CD14-positive monocyte (primary cell): ENCODE data around the gene SNRPE. TPM values are rescaled to one million over a fixed set of nuclear protein-coding genes. Genes with fewer than 3 reads are reported as not detected.

Experiments
- DNase-seq, 3 donors: peaks; one replicate each; pipeline ENCODE4 v3.0.0-alpha.2; 2011 to 2022
- H2AFZ ChIP-seq: 2 replicates; pipeline ENCODE4 v1.6.0; 2012; ENCODE audit warnings: mild to moderate bottlenecking, low read depth, low read length, inconsistent platforms; ENCODE audit not compliant: insufficient read depth, poor library complexity, severe bottlenecking
- H3K27ac ChIP-seq, 2 donors: 1 replicate in 1 of 2; 2 replicates in 1 of 2; pipeline ENCODE4 v1.5.1; 2012 to 2013; ENCODE audit warnings: low read length in 2 of 2, control low read depth in 1 of 2, inconsistent platforms in 1 of 2, low read depth in 1 of 2, mild to moderate bottlenecking in 1 of 2
- H3K27me3 ChIP-seq, 2 donors: one replicate each; pipeline versions ENCODE4 v1.6.0 to v1.6.1; 2011 to 2013; ENCODE audit warnings: low read length in 2 of 2; ENCODE audit not compliant: control insufficient read depth in 2 of 2, insufficient read depth in 2 of 2
- H3K36me3 ChIP-seq, 2 donors: replicated peaks in 1 of 2; 1 replicate in 1 of 2; 2 replicates in 1 of 2; pipeline versions ENCODE4 v1.5.1 to v1.6.1; 2012 to 2013; ENCODE audit warnings: low read length in 2 of 2, control low read depth in 1 of 2, inconsistent platforms in 1 of 2, mild to moderate bottlenecking in 1 of 2; ENCODE audit not compliant: insufficient read depth in 2 of 2, control insufficient read depth in 1 of 2
- H3K4me1 ChIP-seq, 2 donors: 1 replicate in 1 of 2; 2 replicates in 1 of 2; pipeline versions ENCODE4 v1.5.1 to v1.6.1; 2012 to 2013; ENCODE audit warnings: low read length in 2 of 2, control low read depth in 1 of 2, inconsistent platforms in 1 of 2, mild to moderate bottlenecking in 1 of 2, moderate library complexity in 1 of 2; ENCODE audit not compliant: insufficient read depth in 2 of 2, control insufficient read depth in 1 of 2
- H3K4me2 ChIP-seq: replicated peaks from 2 replicates; pipeline ENCODE3; 2012; ENCODE audit warnings: low read length, moderate library complexity, mild to moderate bottlenecking; ENCODE audit not compliant: poor library complexity, severe bottlenecking; ENCODE audit errors: extremely low read depth
- H3K4me3 ChIP-seq, 3 experiments: fragments of 200-600 bp in 1 of 3; sonication (generic) in 1 of 3; replicated peaks in 1 of 3; 1 replicate in 2 of 3; 2 replicates in 1 of 3; pipeline ENCODE4 v1.5.1; 2011 to 2013; ENCODE audit warnings: low read length in 3 of 3, mild to moderate bottlenecking in 3 of 3, control low read depth in 2 of 3, low read depth in 2 of 3, inconsistent platforms in 1 of 3, moderate library complexity in 1 of 3
- H3K79me2 ChIP-seq: 2 replicates; pipeline ENCODE4 v1.6.0; 2012; ENCODE audit warnings: mild to moderate bottlenecking, control low read depth, inconsistent platforms, low read length, moderate library complexity; ENCODE audit not compliant: insufficient read depth
- H3K9ac ChIP-seq: 2 replicates; pipeline ENCODE4 v1.6.0; 2017; ENCODE audit warnings: low read length, mild to moderate bottlenecking; ENCODE audit not compliant: insufficient read depth, poor library complexity, severe bottlenecking
- H3K9me3 ChIP-seq, 2 donors: replicated peaks in 1 of 2; 1 replicate in 1 of 2; 2 replicates in 1 of 2; pipeline versions ENCODE4 v1.5.1 to v1.6.1; 2012 to 2013; ENCODE audit warnings: low read length in 2 of 2, control low read depth in 1 of 2; ENCODE audit not compliant: control insufficient read depth in 1 of 2, insufficient read depth in 1 of 2
- H4K20me1 ChIP-seq: 2 replicates; pipeline ENCODE4 v1.6.0; 2012; ENCODE audit warnings: mild to moderate bottlenecking, low read length, control low read depth, moderate library complexity; ENCODE audit not compliant: insufficient read depth
- H3K27ac Mint-ChIP-seq, 7 donors: one replicate each; pipeline ENCODE4 v1.8.0; 2020; ENCODE audit warnings: mild to moderate bottlenecking in 7 of 7, mixed read lengths in 7 of 7, moderate library complexity in 6 of 7, inconsistent platforms in 2 of 7
- H3K27me3 Mint-ChIP-seq, 3 donors: one replicate each; pipeline ENCODE4 v1.8.0; 2021 to 2022; ENCODE audit warnings: low read depth in 3 of 3, mild to moderate bottlenecking in 3 of 3, mixed read lengths in 3 of 3, moderate library complexity in 3 of 3, inconsistent platforms in 1 of 3
- H3K36me3 Mint-ChIP-seq, 2 donors: one replicate each; pipeline ENCODE4 v1.8.0; 2020; ENCODE audit warnings: mixed read lengths in 2 of 2, inconsistent platforms in 1 of 2, mild to moderate bottlenecking in 1 of 2
- H3K4me1 Mint-ChIP-seq: one replicate; pipeline ENCODE4 v1.8.0; 2020; ENCODE audit warnings: mild to moderate bottlenecking, mixed read lengths
- H3K4me3 Mint-ChIP-seq, 2 donors: one replicate each; pipeline ENCODE4 v1.8.0; 2020; ENCODE audit warnings: mild to moderate bottlenecking in 2 of 2, mixed read lengths in 2 of 2, moderate library complexity in 1 of 2
- H3K9me3 Mint-ChIP-seq, 7 donors: one replicate each; pipeline ENCODE4 v1.8.0; 2020 to 2022; ENCODE audit warnings: mixed read lengths in 7 of 7, mild to moderate bottlenecking in 6 of 7, moderate library complexity in 6 of 7, inconsistent platforms in 2 of 7
- CTCF ChIP-seq: fragments of 200-600 bp; IDR thresholded peaks from one replicate; pipeline ENCODE4 v1.8.0; 2022; ENCODE audit warnings: antibody characterized with exemption, mild to moderate bottlenecking
- WGBS: methylation state at CpG from one replicate; pipeline ENCODE4 v1.1.5; 2013; ENCODE audit warnings: missing lambda C conversion rate; ENCODE audit not compliant: insufficient coverage; 5-methylcytosine and 5-hydroxymethylcytosine counted together
- intact Hi-C, 2 donors: fragments of 100-400 bp; cut with micrococcal nuclease; formaldehyde crosslinking; loops; one replicate each; pipeline versions ENCODE4 v1.15.0 to v1.15.1; 2023
- polyA plus RNA-seq, 3 donors: library from polyadenylated mRNA; depleted of rRNA in 1 of 3; unstranded in 2 of 3; stranded (reverse) in 1 of 3; fragments of 300-500 nt in 2 of 3; fragments of >200 nt in 1 of 3; fragmentation: Illumina TruSeq in 2 of 3; gene quantifications; 1 replicate in 2 of 3; 2 replicates in 1 of 3; pipeline ENCODE4 v1.2.3, GENCODE V29; 2012 to 2021

SNRPE gene
- polyA plus RNA-seq, 3 donors, result 86.4 to 198 (median 162) TPM

- H3K36me3 Mint-ChIP-seq, result peaks cover 71 to 96% of the 10 kb centered on the region in 2 donors
- no peak overlapping the region for H3K27ac Mint-ChIP-seq
Observed at GRCh38 chr1:203840208-203840808, 21.1 kb upstream of the SNRPE start.

GRCh38 chr1:203842559-203842876 is 18.9 kb upstream of the SNRPE start:
- Mint-ChIP-seq H3K9me3 (peaks cover 0 to 3% (median 0%) of the 10 kb centered on the region in 7 donors), H3K4me1 (no peaks in the 10 kb centered on the region), H3K4me3 (no peak overlapping the region), H3K36me3 (peaks cover 71 to 96% of the 10 kb centered on the region in 2 donors), H3K27ac (no peak overlapping the region), H3K27me3 (no peaks in the 10 kb centered on the region)
- Histone ChIP-seq H3K79me2 (no peaks in the 10 kb centered on the region), H2AFZ (no peak overlapping the region), H3K4me2 (no peak overlapping the region), H3K4me1 (no peaks in the 10 kb centered on the region), H4K20me1 (peaks cover 19% of the 10 kb centered on the region), H3K27ac (no peak overlapping the region), H3K4me3 (no peak overlapping the region), H3K9ac (no peak overlapping the region), H3K9me3 (no peaks in the 10 kb centered on the region), H3K27me3 (no peaks in the 10 kb centered on the region), H3K36me3 (peaks cover 69 to 86% of the 10 kb centered on the region in 2 donors)
- TF ChIP-seq CTCF, result no peak
- no peak for DNase-seq
- intact Hi-C loops, result no loop called here
- WGBS, result no CpG with 5 or more reads among the region's 2 CpGs

More at GRCh38 chr1:203840208-203840808, 21.1 kb upstream of the SNRPE start:
- DNase-seq, result no peak
- H2AFZ ChIP-seq, result no peak overlapping the region
- peaks cover 24% of the 10 kb centered on the region for H4K20me1 ChIP-seq
- Mint-ChIP-seq H3K4me1 (no peaks in the 10 kb centered on the region), H3K4me3 (no peak overlapping the region), H3K9me3 (peaks cover 0 to 3% (median 0%) of the 10 kb centered on the region in 7 donors), H3K27me3 (peaks cover 0 to 2% (median 0%) of the 10 kb centered on the region in 3 donors)
- no peak overlapping the region for H3K9ac ChIP-seq
- no peak for TF ChIP-seq CTCF
- no CpG with 5 or more reads among the region's 4 CpGs for WGBS
- intact Hi-C loops, result no loop called here
- no peaks in the 10 kb centered on the region for H3K27me3 ChIP-seq
- no peaks in the 10 kb centered on the region for H3K79me2 ChIP-seq
- H3K9me3 ChIP-seq, result no peaks in the 10 kb centered on the region
- H3K36me3 ChIP-seq, result peaks cover 68 to 86% of the 10 kb centered on the region in 2 donors
- no peaks in the 10 kb centered on the region for H3K4me1 ChIP-seq
- H3K27ac ChIP-seq, result no peak overlapping the region
- H3K4me3 ChIP-seq, result no peak overlapping the region
- H3K4me2 ChIP-seq, result no peak overlapping the region
